NCI-H2227 treated with DMSO at 0.1 percent for 48 hours (cell line): ENCODE measurements around the gene HSPE1.
"Not testable (repeated sequence)": the region's sequence is repeated elsewhere in the genome, so short reads cannot be mapped to it uniquely, and the experiment has no call there.

Source experiments
- DNase-seq: peaks from one replicate; lab custom pipeline; 2025; lab: John Stamatoyannopoulos, UW

The HSPE1 gene

GRCh38 chr2:197498235-197498936 is 1.8 kb upstream of the HSPE1 start:
- DNase-seq: no peak

- DNase-seq: peak; percentile 72
Observed at GRCh38 chr2:197498937-197499593, 1.1 kb upstream of the HSPE1 start.

GRCh38 chr2:197500503-197501131 is 438 bp downstream of the HSPE1 start:
- DNase-seq: peak; percentile 64

- no peak for DNase-seq
Observed at GRCh38 chr2:197502201-197502600, 2.0 kb downstream of the HSPE1 start.

GRCh38 chr2:197502685-197503084 is 2.5 kb downstream of the HSPE1 start:
- DNase-seq: no peak

- DNase-seq: no peak
Observed at GRCh38 chr2:197504000-197504399, 3.8 kb downstream of the HSPE1 start.

- DNase-seq: no peak
Observed at GRCh38 chr2:197504512-197504911, 4.3 kb downstream of the HSPE1 start.

GRCh38 chr2:197506658-197507057 is 6.5 kb downstream of the HSPE1 start:
- no peak for DNase-seq

GRCh38 chr2:197513915-197514314 is 13.7 kb downstream of the HSPE1 start:
- DNase-seq: no peak

GRCh38 chr2:197514754-197515153 is 14.6 kb downstream of the HSPE1 start:
- DNase-seq: peak; percentile 49

- DNase-seq: no peak
Observed at GRCh38 chr2:197515315-197515738, 15.1 kb downstream of the HSPE1 start.

- DNase-seq: peak; percentile 98
Observed at GRCh38 chr2:197515739-197516392, 15.7 kb downstream of the HSPE1 start, which contains the start of gene MOB4. TSS of gene MOB4 (plus strand) at chr2:197516066. CDS start at chr2:197516087, 21 bp downstream.

- DNase-seq: no peak
Observed at GRCh38 chr2:197516393-197516761, 16.2 kb downstream of the HSPE1 start.

GRCh38 chr2:197517150-197517549 is 17.0 kb downstream of the HSPE1 start:
- DNase-seq: no peak

GRCh38 chr2:197538412-197538811 is 38.2 kb downstream of the HSPE1 start:
- DNase-seq: no peak

GRCh38 chr2:197539734-197540133 is 39.6 kb downstream of the HSPE1 start:
- DNase-seq: no peak

GRCh38 chr2:197543206-197543605 is 43.0 kb downstream of the HSPE1 start:
- DNase-seq: no peak

GRCh38 chr2:197547163-197547900 is 47.2 kb downstream of the HSPE1 start:
- DNase-seq: no peak

- no peak for DNase-seq
Observed at GRCh38 chr2:197548582-197548981, 48.4 kb downstream of the HSPE1 start.

- not testable (repeated sequence) for DNase-seq
Observed at GRCh38 chr2:197551260-197551659, 51.1 kb downstream of the HSPE1 start.
